ENCODE data around the gene USPL1. TPM values are rescaled to one million over a fixed set of nuclear protein-coding genes. Genes with fewer than 3 reads are reported as not detected.

USPL1 gene
- total and polyA plus RNA-seq, 2 of the 13 experiments (the other 11 are each of a cell fraction or from before 2014, with no cell fraction given): 13.7 to 15.9 TPM

DNA sequence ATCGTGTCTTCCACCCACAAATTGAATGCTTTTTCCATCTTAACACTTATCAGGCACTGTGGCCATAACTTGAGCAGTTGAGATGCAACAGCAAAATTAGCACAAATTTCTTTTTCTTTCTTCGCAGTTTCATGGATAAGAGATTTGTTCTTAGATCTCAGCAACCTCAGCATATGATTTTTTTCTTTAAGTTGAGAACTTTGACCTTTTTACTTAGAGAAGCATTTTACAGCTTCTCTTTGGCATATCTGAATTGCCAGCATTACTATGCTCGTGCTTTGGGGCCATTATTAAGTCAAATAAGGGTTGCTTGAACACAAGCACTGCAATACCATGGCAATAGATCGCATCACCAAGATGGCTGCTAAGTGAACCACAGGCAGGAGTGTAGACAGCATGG, 16.1 kb downstream of the USPL1 start:
- Histone ChIP-seq H3K9me3 (ENCODE audit: low read length) (no peaks in the 10 kb centered on the region), H3K27ac (ENCODE audit: extremely low read length, insufficient read depth, low read length) (no peak overlapping the region), H3K79me2 (ENCODE audit: insufficient read depth, low read length) (peaks cover 52% of the 10 kb centered on the region), H2AFZ (ENCODE audit: low read length) (no peak overlapping the region), H3K4me1 (ENCODE audit: insufficient read depth, low read length) (peaks cover 13% of the 10 kb centered on the region), H3K27me3 (ENCODE audit: control insufficient read depth in 1 of 2, insufficient read depth in 2 of 2, low read length in 2 of 2) (no peaks in the 10 kb centered on the region), H3K4me2 (ENCODE audit: low read depth, low read length) (no peak overlapping the region), H3K9ac (ENCODE audit: insufficient read depth, low read depth, low read length) (no peak overlapping the region), H4K20me1 (ENCODE audit: insufficient read depth, low read length) (no peaks in the 10 kb centered on the region), H3K4me3 (replicated peaks in 1 of 3; ENCODE audit: insufficient read depth in 1 of 3, low read depth in 2 of 3, low read length in 3 of 3) (no peak overlapping the region), H3K36me3 (replicated peaks in 1 of 2; ENCODE audit: control insufficient read depth in 1 of 2, insufficient read depth in 2 of 2, low read length in 2 of 2) (peaks cover 9 to 59% of the 10 kb centered on the region in 2 experiments)
- POLR2A ChIA-PET: no interaction called here
- CTCF ChIA-PET (ENCODE audit: low intra/inter-chr PET ratio, low total read pairs): no interaction called here
- ATAC-seq: no peak
- BruUV-seq (replicated peaks): no TSS peak
- TF ChIP-seq ZNF577 (CRISPR knock-in tag; IDR thresholded peaks at IDR 0.05; ENCODE audit: borderline replicate concordance, low read depth) (no peak), ZFP36L1 (CRISPR knock-in tag; IDR thresholded peaks at IDR 0.05) (no peak)
- DNase-seq (ENCODE audit: low spot score): no peak
- 98% methylated on average over 4 of the region's 4 CpGs for WGBS (ENCODE audit: low lambda C conversion rate)
- FAIRE-seq: no peak
- intact Hi-C loops (cut with micrococcal nuclease; ENCODE audit: unreplicated experiment): no loop called here
- in situ Hi-C loops (cut with HindIII; ENCODE audit: extremely low pct_ligation_motif_present, low pct_unique_long_range_greater_than_20kb): no loop called here

DNA sequence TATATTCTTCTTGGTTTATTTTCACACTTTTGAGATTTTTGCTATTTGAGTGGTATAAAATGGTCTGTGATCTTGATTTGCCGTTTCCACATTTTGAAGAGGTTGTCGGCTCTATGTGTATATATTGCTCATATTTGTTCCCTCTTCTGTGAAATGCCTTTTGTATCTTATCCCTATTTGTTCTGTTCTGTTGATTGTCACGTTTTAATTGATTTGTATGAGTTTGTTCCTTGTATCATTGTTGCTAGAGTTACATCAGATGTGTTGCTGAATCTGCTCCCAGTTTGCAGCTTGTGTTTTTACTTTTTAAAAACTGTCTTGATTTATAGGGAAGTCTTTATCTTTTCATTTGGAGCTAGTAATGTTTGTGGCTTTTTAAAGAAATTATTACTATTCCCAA, 17.1 kb downstream of the USPL1 start:
- intact Hi-C loops (cut with micrococcal nuclease; ENCODE audit: unreplicated experiment): no loop called here
- Histone ChIP-seq H2AFZ (ENCODE audit: low read length) (no peak overlapping the region), H3K4me1 (ENCODE audit: insufficient read depth, low read length) (peaks cover 13% of the 10 kb centered on the region), H4K20me1 (ENCODE audit: insufficient read depth, low read length) (no peaks in the 10 kb centered on the region), H3K79me2 (ENCODE audit: insufficient read depth, low read length) (peaks cover 45% of the 10 kb centered on the region), H3K4me3 (replicated peaks in 1 of 3; ENCODE audit: insufficient read depth in 1 of 3, low read depth in 2 of 3, low read length in 3 of 3) (no peak overlapping the region), H3K9me3 (ENCODE audit: low read length) (no peaks in the 10 kb centered on the region), H3K27ac (ENCODE audit: extremely low read length, insufficient read depth, low read length) (no peak overlapping the region), H3K4me2 (ENCODE audit: low read depth, low read length) (no peak overlapping the region), H3K9ac (ENCODE audit: insufficient read depth, low read depth, low read length) (no peak overlapping the region), H3K27me3 (ENCODE audit: control insufficient read depth in 1 of 2, insufficient read depth in 2 of 2, low read length in 2 of 2) (no peaks in the 10 kb centered on the region), H3K36me3 (replicated peaks in 1 of 2; ENCODE audit: control insufficient read depth in 1 of 2, insufficient read depth in 2 of 2, low read length in 2 of 2) (peaks cover 12 to 55% of the 10 kb centered on the region in 2 experiments)
- DNase-seq (ENCODE audit: low spot score): no peak
- TF ChIP-seq ZNF891 (CRISPR knock-in tag; IDR thresholded peaks at IDR 0.05) (no peak), NRL (CRISPR knock-in tag; IDR thresholded peaks at IDR 0.05; ENCODE audit: borderline replicate concordance) (no peak), SP5 (CRISPR knock-in tag; IDR thresholded peaks at IDR 0.05; ENCODE audit: borderline replicate concordance, low read depth) (no peak), ETV5 (CRISPR knock-in tag; IDR thresholded peaks at IDR 0.05; ENCODE audit: borderline replicate concordance) (no peak), KLF6 (CRISPR knock-in tag; IDR thresholded peaks at IDR 0.05) (no peak), ZNF737 (CRISPR knock-in tag; IDR thresholded peaks at IDR 0.05; ENCODE audit: borderline replicate concordance) (no peak), SETDB1 (CRISPR knock-in tag; IDR thresholded peaks at IDR 0.05; ENCODE audit: borderline replicate concordance) (no peak), HCFC1 (IDR thresholded peaks at IDR 0.05; ENCODE audit: low read depth, low read length) (no peak), KLF15 (CRISPR knock-in tag; IDR thresholded peaks at IDR 0.05; ENCODE audit: borderline replicate concordance) (no peak)
- TF ChIP-seq, protein P1, sequence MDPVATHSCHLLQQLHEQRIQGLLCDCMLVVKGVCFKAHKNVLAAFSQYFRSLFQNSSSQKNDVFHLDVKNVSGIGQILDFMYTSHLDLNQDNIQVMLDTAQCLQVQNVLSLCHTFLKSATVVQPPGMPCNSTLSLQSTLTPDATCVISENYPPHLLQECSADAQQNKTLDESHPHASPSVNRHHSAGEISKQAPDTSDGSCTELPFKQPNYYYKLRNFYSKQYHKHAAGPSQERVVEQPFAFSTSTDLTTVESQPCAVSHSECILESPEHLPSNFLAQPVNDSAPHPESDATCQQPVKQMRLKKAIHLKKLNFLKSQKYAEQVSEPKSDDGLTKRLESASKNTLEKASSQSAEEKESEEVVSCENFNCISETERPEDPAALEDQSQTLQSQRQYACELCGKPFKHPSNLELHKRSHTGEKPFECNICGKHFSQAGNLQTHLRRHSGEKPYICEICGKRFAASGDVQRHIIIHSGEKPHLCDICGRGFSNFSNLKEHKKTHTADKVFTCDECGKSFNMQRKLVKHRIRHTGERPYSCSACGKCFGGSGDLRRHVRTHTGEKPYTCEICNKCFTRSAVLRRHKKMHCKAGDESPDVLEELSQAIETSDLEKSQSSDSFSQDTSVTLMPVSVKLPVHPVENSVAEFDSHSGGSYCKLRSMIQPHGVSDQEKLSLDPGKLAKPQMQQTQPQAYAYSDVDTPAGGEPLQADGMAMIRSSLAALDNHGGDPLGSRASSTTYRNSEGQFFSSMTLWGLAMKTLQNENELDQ (CRISPR knock-in tag; IDR thresholded peaks at IDR 0.05; ENCODE audit: borderline replicate concordance): no peak
- TF ChIP-seq, protein P2, sequence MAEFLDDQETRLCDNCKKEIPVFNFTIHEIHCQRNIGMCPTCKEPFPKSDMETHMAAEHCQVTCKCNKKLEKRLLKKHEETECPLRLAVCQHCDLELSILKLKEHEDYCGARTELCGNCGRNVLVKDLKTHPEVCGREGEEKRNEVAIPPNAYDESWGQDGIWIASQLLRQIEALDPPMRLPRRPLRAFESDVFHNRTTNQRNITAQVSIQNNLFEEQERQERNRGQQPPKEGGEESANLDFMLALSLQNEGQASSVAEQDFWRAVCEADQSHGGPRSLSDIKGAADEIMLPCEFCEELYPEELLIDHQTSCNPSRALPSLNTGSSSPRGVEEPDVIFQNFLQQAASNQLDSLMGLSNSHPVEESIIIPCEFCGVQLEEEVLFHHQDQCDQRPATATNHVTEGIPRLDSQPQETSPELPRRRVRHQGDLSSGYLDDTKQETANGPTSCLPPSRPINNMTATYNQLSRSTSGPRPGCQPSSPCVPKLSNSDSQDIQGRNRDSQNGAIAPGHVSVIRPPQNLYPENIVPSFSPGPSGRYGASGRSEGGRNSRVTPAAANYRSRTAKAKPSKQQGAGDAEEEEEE (CRISPR knock-in tag; IDR thresholded peaks at IDR 0.05; ENCODE audit: borderline replicate concordance): no peak
- TF ChIP-seq, protein P3, sequence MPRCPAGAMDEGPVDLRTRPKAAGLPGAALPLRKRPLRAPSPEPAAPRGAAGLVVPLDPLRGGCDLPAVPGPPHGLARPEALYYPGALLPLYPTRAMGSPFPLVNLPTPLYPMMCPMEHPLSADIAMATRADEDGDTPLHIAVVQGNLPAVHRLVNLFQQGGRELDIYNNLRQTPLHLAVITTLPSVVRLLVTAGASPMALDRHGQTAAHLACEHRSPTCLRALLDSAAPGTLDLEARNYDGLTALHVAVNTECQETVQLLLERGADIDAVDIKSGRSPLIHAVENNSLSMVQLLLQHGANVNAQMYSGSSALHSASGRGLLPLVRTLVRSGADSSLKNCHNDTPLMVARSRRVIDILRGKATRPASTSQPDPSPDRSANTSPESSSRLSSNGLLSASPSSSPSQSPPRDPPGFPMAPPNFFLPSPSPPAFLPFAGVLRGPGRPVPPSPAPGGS (CRISPR knock-in tag; IDR thresholded peaks at IDR 0.05): no peak
- no peak for ATAC-seq
- in situ Hi-C loops (cut with HindIII; ENCODE audit: extremely low pct_ligation_motif_present, low pct_unique_long_range_greater_than_20kb): no loop called here
- BruUV-seq (replicated peaks): no TSS peak
- CTCF ChIA-PET (ENCODE audit: low intra/inter-chr PET ratio, low total read pairs): no interaction called here
- no peak for FAIRE-seq
- 95% methylated on average over 3 of the region's 3 CpGs for WGBS (ENCODE audit: low lambda C conversion rate)
- POLR2A ChIA-PET: no interaction called here
